Measurements from ENCODE around the gene EWSR1.

DNA sequence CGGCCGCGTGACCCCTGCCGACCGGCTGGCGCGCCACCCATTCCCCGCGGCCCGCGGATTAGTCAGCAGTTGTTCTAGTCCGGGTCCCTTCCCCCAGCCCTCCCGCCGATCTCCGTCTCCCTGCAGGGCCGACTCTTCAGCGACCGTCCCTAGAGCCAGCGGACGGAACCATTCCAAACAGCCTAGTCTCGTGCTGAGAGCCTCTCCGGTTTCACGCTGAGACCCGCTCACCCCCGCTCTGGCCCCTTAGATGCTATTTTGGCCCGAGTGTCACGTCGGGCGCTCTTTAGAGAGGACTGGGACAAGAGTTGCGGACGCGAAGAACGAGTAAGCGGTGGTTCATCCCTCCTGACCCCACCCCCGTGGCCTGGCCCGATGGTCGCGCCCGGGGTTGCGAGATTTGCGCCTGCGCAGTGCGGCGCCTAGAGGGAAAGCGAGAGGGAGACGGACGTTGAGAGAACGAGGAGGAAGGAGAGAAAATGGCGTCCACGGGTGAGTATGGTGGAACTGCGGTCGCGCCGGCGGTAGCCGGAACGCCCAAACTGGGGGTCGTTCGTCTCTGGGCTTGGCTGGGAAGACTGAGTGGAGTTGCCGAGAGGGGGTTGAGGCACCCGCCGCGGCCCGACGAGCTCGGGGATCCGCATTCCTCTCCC, at the start of gene EWSR1, which contains the start of gene RHBDD3:
- TF ChIP-seq, protein P1, sequence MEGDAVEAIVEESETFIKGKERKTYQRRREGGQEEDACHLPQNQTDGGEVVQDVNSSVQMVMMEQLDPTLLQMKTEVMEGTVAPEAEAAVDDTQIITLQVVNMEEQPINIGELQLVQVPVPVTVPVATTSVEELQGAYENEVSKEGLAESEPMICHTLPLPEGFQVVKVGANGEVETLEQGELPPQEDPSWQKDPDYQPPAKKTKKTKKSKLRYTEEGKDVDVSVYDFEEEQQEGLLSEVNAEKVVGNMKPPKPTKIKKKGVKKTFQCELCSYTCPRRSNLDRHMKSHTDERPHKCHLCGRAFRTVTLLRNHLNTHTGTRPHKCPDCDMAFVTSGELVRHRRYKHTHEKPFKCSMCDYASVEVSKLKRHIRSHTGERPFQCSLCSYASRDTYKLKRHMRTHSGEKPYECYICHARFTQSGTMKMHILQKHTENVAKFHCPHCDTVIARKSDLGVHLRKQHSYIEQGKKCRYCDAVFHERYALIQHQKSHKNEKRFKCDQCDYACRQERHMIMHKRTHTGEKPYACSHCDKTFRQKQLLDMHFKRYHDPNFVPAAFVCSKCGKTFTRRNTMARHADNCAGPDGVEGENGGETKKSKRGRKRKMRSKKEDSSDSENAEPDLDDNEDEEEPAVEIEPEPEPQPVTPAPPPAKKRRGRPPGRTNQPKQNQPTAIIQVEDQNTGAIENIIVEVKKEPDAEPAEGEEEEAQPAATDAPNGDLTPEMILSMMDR (IDR thresholded peaks at IDR 0.05), result peak in 2 of 5 experiments; percentile 66 to 74
- TF ChIP-seq POLR2A (IDR thresholded peaks at IDR 0.05), result peak; percentile 85 to 91
